WTC11 (cell line): ENCODE data around the gene LHPP. TPM values are rescaled to one million over a fixed set of nuclear protein-coding genes. Genes with fewer than 3 reads are reported as not detected.

ENCODE experiments used
- ATAC-seq: fragments of 200-7000 bp; cut with Tn5 transposase; 2 replicates; pipeline ENCODE4 v1.10.0; 2021; ENCODE audit warnings: mild to moderate bottlenecking, moderate library complexity
- CTCF ChIA-PET: fragments of 300-600 bp; sonication (Branson Sonifier 250); formaldehyde crosslinking; loops from one replicate; lab custom pipeline; 2021; ENCODE audit warnings: antibody characterized with exemption; lab: Charles Lee
- POLR2A ChIA-PET: fragments of 350-600 bp; sonication (Branson Sonifier 250); formaldehyde crosslinking; loops from one replicate; lab custom pipeline; 2021; ENCODE audit warnings: antibody characterized with exemption; lab: Charles Lee
- DNase-seq: peaks from one replicate; pipeline ENCODE4 v3.0.0; 2021; ENCODE audit warnings: low spot score
- H3K27ac Mint-ChIP-seq: 2 replicates; pipeline ENCODE4 v1.8.0; 2021; ENCODE audit warnings: mixed read lengths
- H3K27me3 Mint-ChIP-seq: 2 replicates; pipeline ENCODE4 v1.8.0; 2021; ENCODE audit warnings: low read depth, mild to moderate bottlenecking, moderate library complexity, mixed read lengths
- H3K36me3 Mint-ChIP-seq: 2 replicates; pipeline ENCODE4 v1.8.0; 2021; ENCODE audit warnings: mixed read lengths
- H3K4me1 Mint-ChIP-seq: 2 replicates; pipeline ENCODE4 v1.8.0; 2022; ENCODE audit warnings: mixed read lengths
- H3K4me3 Mint-ChIP-seq: 2 replicates; pipeline ENCODE4 v1.8.0; 2021; ENCODE audit warnings: mild to moderate bottlenecking, moderate library complexity, mixed read lengths
- H3K9me3 Mint-ChIP-seq: 2 replicates; pipeline ENCODE4 v1.8.0; 2021; ENCODE audit warnings: mixed read lengths
- AFF4 ChIP-seq: sonication (generic); formaldehyde crosslinking; IDR thresholded peaks from 2 replicates; pipeline ENCODE4 v1.8.1; 2023; ENCODE audit warnings: mild to moderate bottlenecking, missing genetic modification reagents, borderline replicate concordance
- CBFB ChIP-seq: sonication (generic); formaldehyde crosslinking; IDR thresholded peaks from 2 replicates; pipeline ENCODE4 v1.8.1; 2022; ENCODE audit warnings: mild to moderate bottlenecking, low read depth, missing genetic modification reagents
- CTCF ChIP-seq: fragments of 200-600 bp; IDR thresholded peaks from 2 replicates; pipeline ENCODE4 v1.8.0; 2022; ENCODE audit warnings: antibody characterized with exemption
- ETV6 ChIP-seq: sonication (generic); formaldehyde crosslinking; IDR thresholded peaks from 2 replicates; pipeline ENCODE4 v1.8.1; 2022; ENCODE audit warnings: mild to moderate bottlenecking, missing genetic modification reagents
- GTF2I ChIP-seq: fragments of 250-450 bp; sonication (Bioruptor Pico); conservative IDR thresholded peaks from 2 replicates; pipeline ENCODE4 v1.4.0; 2021; ENCODE audit warnings: mild to moderate bottlenecking
- HMGA2 ChIP-seq: fragments of 250-450 bp; sonication (Bioruptor Pico); IDR thresholded peaks from 2 replicates; pipeline ENCODE4 v1.4.0; 2021; ENCODE audit warnings: mild to moderate bottlenecking, moderate library complexity
- MAX ChIP-seq: sonication (generic); formaldehyde crosslinking; IDR thresholded peaks from 2 replicates; pipeline ENCODE4 v1.8.0; 2022; ENCODE audit warnings: mild to moderate bottlenecking, missing genetic modification reagents
- NR2C2 ChIP-seq: sonication (generic); formaldehyde crosslinking; IDR thresholded peaks from 2 replicates; pipeline ENCODE4 v1.8.0; 2022; ENCODE audit warnings: mild to moderate bottlenecking, missing genetic modification reagents
- OVOL2 ChIP-seq: fragments of 250-450 bp; sonication (Bioruptor Pico); IDR thresholded peaks from 2 replicates; pipeline ENCODE4 v1.9.0; 2021; ENCODE audit warnings: mild to moderate bottlenecking, borderline replicate concordance
- PRRX2 ChIP-seq: fragments of 250-450 bp; sonication (Bioruptor Pico); IDR thresholded peaks from 2 replicates; pipeline ENCODE4 v1.8.0; 2021; ENCODE audit warnings: mild to moderate bottlenecking
- RORB ChIP-seq: fragments of 250-450 bp; sonication (Bioruptor Pico); IDR thresholded peaks from 2 replicates; pipeline ENCODE4 v1.9.0; 2021; ENCODE audit warnings: mild to moderate bottlenecking
- SMAD3 ChIP-seq: sonication (generic); formaldehyde crosslinking; IDR thresholded peaks from 2 replicates; pipeline ENCODE4 v1.8.0; 2022; ENCODE audit warnings: missing genetic modification reagents, mild to moderate bottlenecking, borderline replicate concordance
- ZBTB43 ChIP-seq: sonication (generic); formaldehyde crosslinking; IDR thresholded peaks from 2 replicates; pipeline ENCODE4 v1.8.1; 2023; ENCODE audit warnings: mild to moderate bottlenecking, missing genetic modification reagents
- ZNF121 ChIP-seq: sonication (generic); formaldehyde crosslinking; IDR thresholded peaks from 2 replicates; pipeline ENCODE4 v1.8.0; 2023; ENCODE audit warnings: missing genetic modification reagents
- ZNF219 ChIP-seq: sonication (generic); formaldehyde crosslinking; IDR thresholded peaks from 2 replicates; pipeline ENCODE4 v1.8.0; 2023; ENCODE audit warnings: missing genetic modification reagents, mild to moderate bottlenecking, borderline replicate concordance
- ZNF281 ChIP-seq: sonication (generic); formaldehyde crosslinking; IDR thresholded peaks from 2 replicates; pipeline ENCODE4 v1.8.0; 2023; ENCODE audit warnings: mild to moderate bottlenecking, missing genetic modification reagents
- ZNF423 ChIP-seq: fragments of 250-450 bp; sonication (Bioruptor Pico); IDR thresholded peaks from 2 replicates; pipeline ENCODE4 v2.1.2; 2022; ENCODE audit warnings: mild to moderate bottlenecking, moderate library complexity
- total RNA-seq: library from RNA; stranded (reverse); gene quantifications from 3 replicates; pipeline ENCODE4 v1.2.3, GENCODE V29; 2021
- TF ChIP-seq, protein P1 (sequence below): sonication (generic); formaldehyde crosslinking; IDR thresholded peaks from 2 replicates; pipeline ENCODE4 v1.8.0; 2022; ENCODE audit warnings: mild to moderate bottlenecking, missing genetic modification reagents
- TF ChIP-seq, protein P2 (sequence below): sonication (generic); formaldehyde crosslinking; IDR thresholded peaks from 2 replicates; pipeline ENCODE4 v1.8.1; 2023; ENCODE audit warnings: mild to moderate bottlenecking, missing genetic modification reagents, moderate library complexity
- TF ChIP-seq, protein P3 (sequence below): fragments of 250-450 bp; sonication (Bioruptor Pico); IDR thresholded peaks from 2 replicates; pipeline ENCODE4 v1.9.0; 2021; ENCODE audit warnings: mild to moderate bottlenecking

Gene LHPP
- total RNA-seq, 1 experiment from 2014 or later, result 33.2 TPM

- Mint-ChIP-seq H3K4me3 (no peak overlapping the region), H3K4me1 (peaks cover 32% of the 10 kb centered on the region), H3K9me3 (no peaks in the 10 kb centered on the region), H3K27me3 (no peaks in the 10 kb centered on the region; the same call in 1 of the 2 replicates), H3K27ac (no peak overlapping the region), H3K36me3 (no peaks in the 10 kb centered on the region)
- no peak for TF ChIP-seq ZNF423 (CRISPR knock-in tag)
- TF ChIP-seq SMAD3, result no peak
- TF ChIP-seq ETV6, result 0 out of 2 replicates have a peak, but pooled peaks have one; percentile 38
- no peak for TF ChIP-seq GTF2I (CRISPR knock-in tag)
- TF ChIP-seq PRRX2 (CRISPR knock-in tag), result no peak
- TF ChIP-seq ZNF219 (CRISPR knock-in tag), result no peak
- TF ChIP-seq OVOL2 (CRISPR knock-in tag), result no peak
- TF ChIP-seq ZNF281, result no peak
- TF ChIP-seq ZNF121, result peak; percentile 45; the same call in 1 of the 2 replicates
- peak; percentile 83 for TF ChIP-seq CTCF
- TF ChIP-seq, protein P1, sequence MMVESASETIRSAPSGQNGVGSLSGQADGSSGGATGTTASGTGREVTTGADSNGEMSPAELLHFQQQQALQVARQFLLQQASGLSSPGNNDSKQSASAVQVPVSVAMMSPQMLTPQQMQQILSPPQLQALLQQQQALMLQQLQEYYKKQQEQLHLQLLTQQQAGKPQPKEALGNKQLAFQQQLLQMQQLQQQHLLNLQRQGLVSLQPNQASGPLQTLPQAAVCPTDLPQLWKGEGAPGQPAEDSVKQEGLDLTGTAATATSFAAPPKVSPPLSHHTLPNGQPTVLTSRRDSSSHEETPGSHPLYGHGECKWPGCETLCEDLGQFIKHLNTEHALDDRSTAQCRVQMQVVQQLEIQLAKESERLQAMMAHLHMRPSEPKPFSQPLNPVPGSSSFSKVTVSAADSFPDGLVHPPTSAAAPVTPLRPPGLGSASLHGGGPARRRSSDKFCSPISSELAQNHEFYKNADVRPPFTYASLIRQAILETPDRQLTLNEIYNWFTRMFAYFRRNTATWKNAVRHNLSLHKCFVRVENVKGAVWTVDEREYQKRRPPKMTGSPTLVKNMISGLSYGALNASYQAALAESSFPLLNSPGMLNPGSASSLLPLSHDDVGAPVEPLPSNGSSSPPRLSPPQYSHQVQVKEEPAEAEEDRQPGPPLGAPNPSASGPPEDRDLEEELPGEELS (CRISPR knock-in tag), result peak; percentile 69; the same call in 1 of the 2 replicates
- 0 out of 2 replicates have a peak, but pooled peaks have one; percentile 21 for TF ChIP-seq MAX
- ATAC-seq (peak; percentile 81), DNase-seq (peak; percentile 92)
- CTCF ChIA-PET, result interaction anchor here (0.5 to 5.4 kb wide), 33 partner anchors 9 to 297 kb away, joined by 3 to 46 read pairs (median 3); partner anchors contain the start of genes LHPP and OAT
- POLR2A ChIA-PET, result no interaction called here
Observed at GRCh38 chr10:124530215-124530665, 68.6 kb downstream of the LHPP start.

- H3K27ac Mint-ChIP-seq, result no peak overlapping the region
- no peaks in the 10 kb centered on the region for H3K36me3 Mint-ChIP-seq
- CTCF ChIA-PET, result interaction anchor here (0.5 to 5.4 kb wide), 32 partner anchors 9 to 296 kb away, joined by 3 to 46 read pairs (median 3); partner anchors contain the start of genes LHPP and OAT
- H3K27me3 Mint-ChIP-seq, result no peaks in the 10 kb centered on the region; the same call in 1 of the 2 replicates
- H3K9me3 Mint-ChIP-seq, result no peaks in the 10 kb centered on the region
- no peak for DNase-seq
- ATAC-seq, result no peak
- H3K4me1 Mint-ChIP-seq, result peaks cover 34% of the 10 kb centered on the region
- POLR2A ChIA-PET, result no interaction called here
- no peak overlapping the region for H3K4me3 Mint-ChIP-seq
- TF ChIP-seq OVOL2 (CRISPR knock-in tag) (no peak), CBFB (CRISPR knock-in tag) (no peak), AFF4 (no peak), ZBTB43 (CRISPR knock-in tag) (no peak), RORB (no peak), HMGA2 (CRISPR knock-in tag) (no peak), NR2C2 (no peak)
- TF ChIP-seq, protein P2, sequence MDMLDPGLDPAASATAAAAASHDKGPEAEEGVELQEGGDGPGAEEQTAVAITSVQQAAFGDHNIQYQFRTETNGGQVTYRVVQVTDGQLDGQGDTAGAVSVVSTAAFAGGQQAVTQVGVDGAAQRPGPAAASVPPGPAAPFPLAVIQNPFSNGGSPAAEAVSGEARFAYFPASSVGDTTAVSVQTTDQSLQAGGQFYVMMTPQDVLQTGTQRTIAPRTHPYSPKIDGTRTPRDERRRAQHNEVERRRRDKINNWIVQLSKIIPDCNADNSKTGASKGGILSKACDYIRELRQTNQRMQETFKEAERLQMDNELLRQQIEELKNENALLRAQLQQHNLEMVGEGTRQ (CRISPR knock-in tag), result no peak
- TF ChIP-seq, protein P3, sequence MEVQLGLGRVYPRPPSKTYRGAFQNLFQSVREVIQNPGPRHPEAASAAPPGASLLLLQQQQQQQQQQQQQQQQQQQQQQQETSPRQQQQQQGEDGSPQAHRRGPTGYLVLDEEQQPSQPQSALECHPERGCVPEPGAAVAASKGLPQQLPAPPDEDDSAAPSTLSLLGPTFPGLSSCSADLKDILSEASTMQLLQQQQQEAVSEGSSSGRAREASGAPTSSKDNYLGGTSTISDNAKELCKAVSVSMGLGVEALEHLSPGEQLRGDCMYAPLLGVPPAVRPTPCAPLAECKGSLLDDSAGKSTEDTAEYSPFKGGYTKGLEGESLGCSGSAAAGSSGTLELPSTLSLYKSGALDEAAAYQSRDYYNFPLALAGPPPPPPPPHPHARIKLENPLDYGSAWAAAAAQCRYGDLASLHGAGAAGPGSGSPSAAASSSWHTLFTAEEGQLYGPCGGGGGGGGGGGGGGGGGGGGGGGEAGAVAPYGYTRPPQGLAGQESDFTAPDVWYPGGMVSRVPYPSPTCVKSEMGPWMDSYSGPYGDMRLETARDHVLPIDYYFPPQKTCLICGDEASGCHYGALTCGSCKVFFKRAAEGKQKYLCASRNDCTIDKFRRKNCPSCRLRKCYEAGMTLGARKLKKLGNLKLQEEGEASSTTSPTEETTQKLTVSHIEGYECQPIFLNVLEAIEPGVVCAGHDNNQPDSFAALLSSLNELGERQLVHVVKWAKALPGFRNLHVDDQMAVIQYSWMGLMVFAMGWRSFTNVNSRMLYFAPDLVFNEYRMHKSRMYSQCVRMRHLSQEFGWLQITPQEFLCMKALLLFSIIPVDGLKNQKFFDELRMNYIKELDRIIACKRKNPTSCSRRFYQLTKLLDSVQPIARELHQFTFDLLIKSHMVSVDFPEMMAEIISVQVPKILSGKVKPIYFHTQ, result no peak
Observed at GRCh38 chr10:124530816-124531215, 69.2 kb downstream of the LHPP start.
